ENCODE results near the gene GPR83.

GRCh38 chr11:94379613-94380012 is 21.6 kb downstream of the GPR83 start:
- TF ChIP-seq CTCF (conservative IDR thresholded peaks at IDR 0.05): no peak
- TF ChIP-seq ZFX (IDR thresholded peaks at IDR 0.05): no peak

Measured in C4-2B (cell line).